Neural cell (in vitro differentiated cells): ENCODE measurements around the gene ABCF2. TPM values are rescaled to one million over a fixed set of nuclear protein-coding genes. Genes with fewer than 3 reads are reported as not detected.

Source experiments
- H2AFZ ChIP-seq: fragments of 200-600, 300-800 bp; sonication (generic), shearing (Covaris generic); 2 replicates; pipeline ENCODE4 v1.6.0; 2014; ENCODE audit warnings: low read depth, mild to moderate bottlenecking, antibody characterized with exemption, low read length, moderate library complexity
- H3F3A ChIP-seq: fragments of 200-600 bp; shearing (Covaris generic); 2 replicates; pipeline ENCODE4 v1.6.1; 2016; ENCODE audit warnings: mild to moderate bottlenecking, moderate library complexity, mixed read lengths, antibody characterized with exemption, low read length; ENCODE audit not compliant: insufficient read depth, poor library complexity, severe bottlenecking
- H3K27ac ChIP-seq: fragments of 200-600, 300-800 bp; sonication (generic), shearing (Covaris generic); 2 replicates; pipeline ENCODE4 v1.5.1; 2014; ENCODE audit warnings: mild to moderate bottlenecking, low read length, moderate library complexity
- H3K27me3 ChIP-seq: fragments of 300-800, 200-600 bp; sonication (generic), shearing (Covaris generic); 2 replicates; pipeline ENCODE4 v1.6.0; 2014; ENCODE audit warnings: mild to moderate bottlenecking, low read depth, low read length, moderate library complexity; ENCODE audit not compliant: insufficient read depth
- H3K36me3 ChIP-seq: fragments of 300-800, 200-600 bp; sonication (generic), shearing (Covaris generic); 2 replicates; pipeline ENCODE4 v1.5.1; 2014; ENCODE audit warnings: mild to moderate bottlenecking, antibody characterized with exemption, low read length, moderate library complexity; ENCODE audit not compliant: insufficient read depth
- H3K4me2 ChIP-seq: fragments of 300-800, 200-600 bp; sonication (generic), shearing (Covaris generic); 2 replicates; pipeline ENCODE4 v1.6.0; 2014; ENCODE audit warnings: mild to moderate bottlenecking, low read length
- H3K4me3 ChIP-seq: fragments of 300-800, 200-600 bp; sonication (generic), shearing (Covaris generic); 2 replicates; pipeline ENCODE4 v1.5.1; 2014; ENCODE audit warnings: mild to moderate bottlenecking, low read length, moderate library complexity
- H3K79me2 ChIP-seq: fragments of 200-600 bp; shearing (Covaris generic); replicated peaks from 2 replicates; pipeline ENCODE4 v1.6.0; 2014; ENCODE audit warnings: mild to moderate bottlenecking, low read length, moderate library complexity; ENCODE audit not compliant: insufficient read depth
- H3K9ac ChIP-seq: fragments of 300-800, 200-600 bp; sonication (generic), shearing (Covaris generic); 2 replicates; pipeline ENCODE4 v1.6.1; 2016; ENCODE audit warnings: mild to moderate bottlenecking, low read length, mixed read lengths
- H3K9me2 ChIP-seq: fragments of 200-600 bp; shearing (Covaris generic); 2 replicates; pipeline ENCODE4 v1.6.1; 2016; ENCODE audit warnings: mild to moderate bottlenecking, low read length, mixed read lengths; ENCODE audit not compliant: insufficient read depth
- H3K9me3 ChIP-seq: fragments of 200-600, 300-800 bp; sonication (generic), shearing (Covaris generic); 2 replicates; pipeline ENCODE4 v1.6.1; 2016; ENCODE audit warnings: mild to moderate bottlenecking, mixed run types, low read length, moderate library complexity, mixed read lengths
- H4K20me1 ChIP-seq: fragments of 200-600 bp; shearing (Covaris generic); 2 replicates; pipeline ENCODE4 v1.6.1; 2016; ENCODE audit warnings: mild to moderate bottlenecking, mixed run types; ENCODE audit not compliant: insufficient read depth
- EP300 ChIP-seq: fragments of 450-650 bp; conservative IDR thresholded peaks from 2 replicates; pipeline ENCODE4 v1.6.1; 2014; ENCODE audit warnings: antibody characterized with exemption, mild to moderate bottlenecking, moderate library complexity; ENCODE audit not compliant: poor library complexity, severe bottlenecking
- EZH2 ChIP-seq: fragments of 200-600, 300-800 bp; shearing (Covaris generic), sonication (generic); IDR thresholded peaks from 2 replicates; pipeline ENCODE4 v1.6.1; 2014; ENCODE audit warnings: antibody characterized with exemption, low read length, borderline replicate concordance, mild to moderate bottlenecking; ENCODE audit not compliant: insufficient read depth, poor library complexity, severe bottlenecking
- MXI1 ChIP-seq: fragments of 450-650 bp; conservative IDR thresholded peaks from 2 replicates; pipeline ENCODE4 v1.6.1; 2014; ENCODE audit warnings: antibody characterized with exemption, mild to moderate bottlenecking; ENCODE audit not compliant: poor library complexity, severe bottlenecking
- POLR2AphosphoS5 ChIP-seq: IDR thresholded peaks from 2 replicates; pipeline ENCODE4 v1.6.1; 2012
- RAD21 ChIP-seq: fragments of 450-650 bp; conservative IDR thresholded peaks from 2 replicates; pipeline ENCODE4 v1.6.1; 2014; ENCODE audit warnings: antibody characterized with exemption, mild to moderate bottlenecking, moderate library complexity
- SMC3 ChIP-seq: fragments of 450-650 bp; conservative IDR thresholded peaks from 2 replicates; pipeline ENCODE4 v1.6.1; 2014; ENCODE audit warnings: antibody characterized with exemption, mild to moderate bottlenecking, moderate library complexity; ENCODE audit not compliant: poor library complexity
- TAF1 ChIP-seq: IDR thresholded peaks from 2 replicates; pipeline ENCODE4 v1.6.1; 2012; ENCODE audit warnings: low read depth
- polyA plus RNA-seq: library from polyadenylated mRNA; depleted of rRNA; stranded (reverse); fragments of >200 nt; gene quantifications from 2 replicates; pipeline ENCODE4 v1.2.3, GENCODE V29; 2014
- TF ChIP-seq, protein P1 (sequence below): IDR thresholded peaks from 2 replicates; pipeline ENCODE4 v1.6.1; 2012; ENCODE audit warnings: borderline replicate concordance
- TF ChIP-seq, protein P2 (sequence below): fragments of 450-650 bp; IDR thresholded peaks from 2 replicates; pipeline ENCODE4 v1.5.1; 2014; ENCODE audit warnings: antibody characterized with exemption, mild to moderate bottlenecking, moderate library complexity; ENCODE audit not compliant: poor library complexity, severe bottlenecking

Gene ABCF2
- polyA plus RNA-seq, 1 donor from 2014 or later: 32.7 TPM

DNA sequence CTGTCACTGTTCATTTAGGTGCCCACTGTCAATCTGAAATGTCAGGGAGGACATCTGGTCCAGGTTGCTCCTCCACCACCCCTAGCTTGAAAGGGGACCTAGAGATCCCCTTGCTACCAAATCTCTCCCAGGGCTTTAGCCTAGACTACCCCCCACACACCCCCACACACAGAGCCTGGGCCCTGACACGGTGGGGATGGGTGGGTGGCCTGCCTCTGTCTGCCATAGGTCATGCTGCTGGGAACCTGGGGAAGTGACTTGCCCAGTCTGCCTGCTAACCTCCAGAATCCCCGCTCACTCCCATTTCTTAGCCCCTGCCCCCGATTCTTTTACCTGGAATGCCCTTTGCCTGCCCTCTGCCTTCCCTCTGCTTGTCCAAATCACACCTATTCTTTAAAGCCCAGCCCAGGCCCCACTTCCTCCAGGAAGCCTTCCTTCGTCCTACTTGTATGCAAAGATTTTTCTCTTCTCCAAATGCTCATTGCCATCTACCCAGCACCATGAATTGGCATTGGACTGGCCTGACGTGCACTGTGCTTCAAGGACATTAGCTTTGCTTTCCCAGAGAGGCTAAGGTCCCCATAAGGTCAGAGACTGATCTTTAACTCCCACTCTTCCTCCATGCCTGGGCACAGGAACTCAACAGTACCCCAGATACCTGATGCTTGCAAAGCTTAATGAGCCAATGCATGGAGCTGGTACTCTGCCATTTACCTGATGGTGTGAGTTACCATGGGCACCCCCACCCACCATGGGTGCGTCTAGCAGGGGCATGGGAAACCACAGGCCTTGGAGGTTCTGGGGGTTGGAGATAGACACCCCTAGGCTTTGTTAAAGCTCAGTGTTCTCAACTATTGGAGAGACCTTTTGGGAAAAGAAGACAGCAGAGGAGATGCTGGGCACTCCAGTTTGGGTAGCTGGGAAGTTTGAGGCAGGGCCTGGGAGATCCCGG, 23.5 kb upstream of the ABCF2 start:
- H3K27ac ChIP-seq: peak overlapping the region; percentile 74

DNA sequence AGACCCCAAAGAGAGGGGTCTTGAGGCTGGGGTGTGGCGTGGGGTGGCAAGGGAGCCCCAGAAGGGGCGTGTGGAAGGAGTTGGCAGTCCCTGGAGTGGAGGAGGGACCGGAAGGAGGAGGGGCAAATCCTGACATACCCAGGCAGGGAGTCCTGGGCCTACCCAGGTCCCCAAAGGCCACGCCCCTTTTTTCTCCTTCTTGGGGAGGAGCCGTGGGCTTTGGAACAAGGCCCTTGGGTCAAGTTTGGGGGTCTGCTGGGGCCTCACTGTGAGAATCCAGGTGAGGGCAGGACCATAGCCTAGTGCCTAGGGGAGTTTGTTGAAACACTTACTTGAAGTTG, 22.7 kb upstream of the ABCF2 start:
- Histone ChIP-seq H4K20me1 (no peaks in the 10 kb centered on the region), H3K4me3 (peak overlapping the region; percentile 78), H3K27ac (peak overlapping the region; percentile 32), H3K4me2 (no peak overlapping the region), H2AFZ (no peak overlapping the region), H3K79me2 (peaks cover 3% of the 10 kb centered on the region), H3K9ac (peak overlapping the region; percentile 60), H3F3A (peaks cover 4% of the 10 kb centered on the region), H3K36me3 (no peaks in the 10 kb centered on the region), H3K27me3 (no peaks in the 10 kb centered on the region), H3K9me2 (no peaks in the 10 kb centered on the region), H3K9me3 (no peaks in the 10 kb centered on the region)
- TF ChIP-seq SMC3 (no peak), EZH2 (no peak), TAF1 (no peak), POLR2AphosphoS5 (no peak), RAD21 (no peak)
- TF ChIP-seq, protein P1, sequence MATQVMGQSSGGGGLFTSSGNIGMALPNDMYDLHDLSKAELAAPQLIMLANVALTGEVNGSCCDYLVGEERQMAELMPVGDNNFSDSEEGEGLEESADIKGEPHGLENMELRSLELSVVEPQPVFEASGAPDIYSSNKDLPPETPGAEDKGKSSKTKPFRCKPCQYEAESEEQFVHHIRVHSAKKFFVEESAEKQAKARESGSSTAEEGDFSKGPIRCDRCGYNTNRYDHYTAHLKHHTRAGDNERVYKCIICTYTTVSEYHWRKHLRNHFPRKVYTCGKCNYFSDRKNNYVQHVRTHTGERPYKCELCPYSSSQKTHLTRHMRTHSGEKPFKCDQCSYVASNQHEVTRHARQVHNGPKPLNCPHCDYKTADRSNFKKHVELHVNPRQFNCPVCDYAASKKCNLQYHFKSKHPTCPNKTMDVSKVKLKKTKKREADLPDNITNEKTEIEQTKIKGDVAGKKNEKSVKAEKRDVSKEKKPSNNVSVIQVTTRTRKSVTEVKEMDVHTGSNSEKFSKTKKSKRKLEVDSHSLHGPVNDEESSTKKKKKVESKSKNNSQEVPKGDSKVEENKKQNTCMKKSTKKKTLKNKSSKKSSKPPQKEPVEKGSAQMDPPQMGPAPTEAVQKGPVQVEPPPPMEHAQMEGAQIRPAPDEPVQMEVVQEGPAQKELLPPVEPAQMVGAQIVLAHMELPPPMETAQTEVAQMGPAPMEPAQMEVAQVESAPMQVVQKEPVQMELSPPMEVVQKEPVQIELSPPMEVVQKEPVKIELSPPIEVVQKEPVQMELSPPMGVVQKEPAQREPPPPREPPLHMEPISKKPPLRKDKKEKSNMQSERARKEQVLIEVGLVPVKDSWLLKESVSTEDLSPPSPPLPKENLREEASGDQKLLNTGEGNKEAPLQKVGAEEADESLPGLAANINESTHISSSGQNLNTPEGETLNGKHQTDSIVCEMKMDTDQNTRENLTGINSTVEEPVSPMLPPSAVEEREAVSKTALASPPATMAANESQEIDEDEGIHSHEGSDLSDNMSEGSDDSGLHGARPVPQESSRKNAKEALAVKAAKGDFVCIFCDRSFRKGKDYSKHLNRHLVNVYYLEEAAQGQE: no peak
- TF ChIP-seq, protein P2, sequence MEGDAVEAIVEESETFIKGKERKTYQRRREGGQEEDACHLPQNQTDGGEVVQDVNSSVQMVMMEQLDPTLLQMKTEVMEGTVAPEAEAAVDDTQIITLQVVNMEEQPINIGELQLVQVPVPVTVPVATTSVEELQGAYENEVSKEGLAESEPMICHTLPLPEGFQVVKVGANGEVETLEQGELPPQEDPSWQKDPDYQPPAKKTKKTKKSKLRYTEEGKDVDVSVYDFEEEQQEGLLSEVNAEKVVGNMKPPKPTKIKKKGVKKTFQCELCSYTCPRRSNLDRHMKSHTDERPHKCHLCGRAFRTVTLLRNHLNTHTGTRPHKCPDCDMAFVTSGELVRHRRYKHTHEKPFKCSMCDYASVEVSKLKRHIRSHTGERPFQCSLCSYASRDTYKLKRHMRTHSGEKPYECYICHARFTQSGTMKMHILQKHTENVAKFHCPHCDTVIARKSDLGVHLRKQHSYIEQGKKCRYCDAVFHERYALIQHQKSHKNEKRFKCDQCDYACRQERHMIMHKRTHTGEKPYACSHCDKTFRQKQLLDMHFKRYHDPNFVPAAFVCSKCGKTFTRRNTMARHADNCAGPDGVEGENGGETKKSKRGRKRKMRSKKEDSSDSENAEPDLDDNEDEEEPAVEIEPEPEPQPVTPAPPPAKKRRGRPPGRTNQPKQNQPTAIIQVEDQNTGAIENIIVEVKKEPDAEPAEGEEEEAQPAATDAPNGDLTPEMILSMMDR: no peak

More for the DNA sequence above, 23.5 kb upstream of the ABCF2 start:
- Histone ChIP-seq H3F3A (peaks cover 4% of the 10 kb centered on the region), H3K27me3 (no peaks in the 10 kb centered on the region), H3K9me2 (no peaks in the 10 kb centered on the region), H2AFZ (no peak overlapping the region), H3K9me3 (no peaks in the 10 kb centered on the region), H3K4me3 (peak overlapping the region; percentile 60), H3K9ac (peak overlapping the region; percentile 96), H3K4me2 (peak overlapping the region; percentile 52), H3K79me2 (peaks cover 3% of the 10 kb centered on the region), H4K20me1 (no peaks in the 10 kb centered on the region), H3K36me3 (no peaks in the 10 kb centered on the region)
- no peak for TF ChIP-seq SMC3
- TF ChIP-seq EP300: no peak
- TF ChIP-seq, protein P2: no peak
- TF ChIP-seq EZH2: no peak
- TF ChIP-seq TAF1: no peak
- no peak for TF ChIP-seq MXI1
- TF ChIP-seq POLR2AphosphoS5: no peak
- no peak for TF ChIP-seq RAD21
- TF ChIP-seq, protein P1: no peak
